GM12878 (cell line): ENCODE data around the gene STAT3. TPM values are rescaled to one million over a fixed set of nuclear protein-coding genes. Genes with fewer than 3 reads are reported as not detected.

Source experiments
- CBFB ChIP-seq: IDR thresholded peaks from 2 replicates; pipeline ENCODE4 v1.6.1; 2016; ENCODE audit warnings: antibody characterized with exemption, low read depth
- CBX3 ChIP-seq: fragments of 200-600 bp; sonication (generic); IDR thresholded peaks from 2 replicates; pipeline ENCODE4 v1.6.1; 2016; ENCODE audit warnings: low read depth, borderline replicate concordance
- EED ChIP-seq: sonication (generic); IDR thresholded peaks from 2 replicates; pipeline ENCODE4 v1.6.1; 2016; ENCODE audit warnings: antibody characterized with exemption, low read depth
- EP300 ChIP-seq, 2 experiments: fragments of 150-350 bp in 1 of 2; IDR thresholded peaks; 2 replicates each; pipeline ENCODE4 v1.6.1; 2011 to 2012; ENCODE audit warnings: low read depth in 2 of 2, low read length in 2 of 2, borderline replicate concordance in 1 of 2, improper control_type of control experiment in 1 of 2, inconsistent platforms in 1 of 2; ENCODE audit not compliant: control insufficient read depth in 1 of 2
- FOXM1 ChIP-seq: IDR thresholded peaks from 2 replicates; pipeline ENCODE4 v1.6.1; 2012; ENCODE audit warnings: low read depth, mild to moderate bottlenecking, inconsistent platforms, low read length, moderate library complexity
- HDAC2 ChIP-seq: fragments of 200-600 bp; sonication (generic); IDR thresholded peaks from 2 replicates; pipeline ENCODE4 v1.6.1; 2017
- HDGF ChIP-seq: fragments of 450-650 bp; IDR thresholded peaks from 2 replicates; pipeline ENCODE4 v1.6.1; 2016; ENCODE audit warnings: antibody characterized with exemption
- HSF1 ChIP-seq: fragments of 150-350 bp; IDR thresholded peaks from 2 replicates; pipeline ENCODE4 v1.6.1; 2014; ENCODE audit warnings: mild to moderate bottlenecking, low read depth, low read length
- IKZF1 ChIP-seq: fragments of 450-650 bp; conservative IDR thresholded peaks from 2 replicates; pipeline ENCODE4 v1.6.1; 2017; ENCODE audit warnings: antibody characterized with exemption, mild to moderate bottlenecking
- LARP7 ChIP-seq: fragments of 450-650 bp; IDR thresholded peaks from 2 replicates; pipeline ENCODE4 v1.6.1; 2017; ENCODE audit warnings: mild to moderate bottlenecking
- MAX ChIP-seq: IDR thresholded peaks from 2 replicates; pipeline ENCODE4 v1.6.1; 2012; ENCODE audit warnings: low read depth, low read length, improper control_type of control experiment
- MEF2B ChIP-seq: fragments of 450-650 bp; IDR thresholded peaks from 2 replicates; pipeline ENCODE4 v1.6.1; 2018; ENCODE audit warnings: mild to moderate bottlenecking, moderate library complexity; ENCODE audit not compliant: partially characterized antibody, poor library complexity, severe bottlenecking
- NR2C1 ChIP-seq: fragments of 450-650 bp; IDR thresholded peaks from 2 replicates; pipeline ENCODE4 v1.6.1; 2017; ENCODE audit warnings: antibody characterized with exemption, mild to moderate bottlenecking, moderate library complexity
- NR2C2 ChIP-seq: IDR thresholded peaks from 2 replicates; pipeline ENCODE4 v1.6.1; 2011; ENCODE audit warnings: borderline replicate concordance, low read depth; ENCODE audit not compliant: control insufficient read depth, insufficient read length
- NR2F1 ChIP-seq: fragments of 450-650 bp; conservative IDR thresholded peaks from 2 replicates; pipeline ENCODE4 v1.6.1; 2017; ENCODE audit warnings: mild to moderate bottlenecking
- POLR2A ChIP-seq: IDR thresholded peaks from 2 replicates; pipeline ENCODE4 v1.6.1; 2011; ENCODE audit warnings: low read depth, mild to moderate bottlenecking, low read length
- SMAD5 ChIP-seq: IDR thresholded peaks from 2 replicates; pipeline ENCODE4 v1.6.1; 2016; ENCODE audit warnings: antibody characterized with exemption, low read depth
- SMARCA5 ChIP-seq: fragments of 450-650 bp; IDR thresholded peaks from 2 replicates; pipeline ENCODE4 v1.6.1; 2017; ENCODE audit warnings: mild to moderate bottlenecking
- TBL1XR1 ChIP-seq: IDR thresholded peaks from 2 replicates; pipeline ENCODE4 v1.6.1; 2012; ENCODE audit warnings: low read depth, low read length, improper control_type of control experiment
- ZNF24 ChIP-seq: fragments of 450-650 bp; IDR thresholded peaks from 2 replicates; pipeline ENCODE4 v1.6.1; 2017; ENCODE audit warnings: antibody characterized with exemption, mild to moderate bottlenecking
- ZZZ3 ChIP-seq: IDR thresholded peaks from 2 replicates; pipeline ENCODE4 v1.6.1; 2011; ENCODE audit warnings: low read depth; ENCODE audit not compliant: control insufficient read depth, insufficient read length
- polyA plus RNA-seq, 11 experiments: library from polyadenylated mRNA; depleted of rRNA in 4 of 11; unstranded in 6 of 11; stranded (reverse) in 5 of 11; fragments of >200 nt; fragmentation: Nextera tagmentation in 4 of 11; fragmentation: Illumina TruSeq in 1 of 11; extraction: Ambion mirVana in 4 of 11; extraction: Trizol in 1 of 11; gene quantifications; 1 replicate in 1 of 11; 2 replicates in 10 of 11; pipeline versions ENCODE4 v1.2.1 to v1.2.3, GENCODE V29; 2011 to 2016; ENCODE audit warnings: inconsistent platforms in 2 of 11, missing spikeins in 2 of 11, low read depth in 1 of 11
- total RNA-seq, 4 experiments: library from RNA; depleted of rRNA in 3 of 4; stranded (reverse); fragments of >200 nt in 3 of 4; fragmentation: Illumina TruSeq in 1 of 4; extraction: Trizol in 1 of 4; gene quantifications; 2 replicates each; pipeline versions ENCODE4 v1.2.1 to v1.2.3, GENCODE V29; 2013 to 2021
- TF ChIP-seq, protein P1 (sequence below): fragments of 450-650 bp; IDR thresholded peaks from 2 replicates; pipeline ENCODE4 v1.6.1; 2016; ENCODE audit warnings: mild to moderate bottlenecking, moderate library complexity, borderline replicate concordance
- TF ChIP-seq, protein P2 (sequence below): fragments of 450-650 bp; IDR thresholded peaks from 2 replicates; pipeline ENCODE4 v1.6.1; 2017; ENCODE audit warnings: mild to moderate bottlenecking, moderate library complexity

STAT3 gene
- total and polyA plus RNA-seq, 10 of the 15 experiments (the other 5 are each of a cell fraction or from before 2014, with no cell fraction given) = 18.4 to 96.4 (median 60.9) TPM

- TF ChIP-seq HDGF (no peak), ZNF24 (no peak), TBL1XR1 (peak; percentile 88; the same call in 1 of the 2 replicates), ZZZ3 (no peak), HSF1 (no peak), NR2F1 (peak; percentile 99), LARP7 (no peak), CBFB (peak; percentile 94), CBX3 (no peak), EED (peak; percentile 94), MEF2B (peak; percentile 53), SMAD5 (no peak), HDAC2 (no peak), NR2C2 (no peak), EP300 (IDR thresholded peaks at IDR 0.05; ENCODE audit: borderline replicate concordance in 1 of 2, control insufficient read depth in 1 of 2, low read depth in 2 of 2, low read length in 2 of 2) (peak; percentile 70 to 85), NR2C1 (no peak), POLR2A (0 out of 2 replicates have a peak, but pooled peaks have one; percentile 17), MAX (no peak), SMARCA5 (no peak), FOXM1 (peak; percentile 91), IKZF1 (peak; percentile 95)
- TF ChIP-seq, protein P1, sequence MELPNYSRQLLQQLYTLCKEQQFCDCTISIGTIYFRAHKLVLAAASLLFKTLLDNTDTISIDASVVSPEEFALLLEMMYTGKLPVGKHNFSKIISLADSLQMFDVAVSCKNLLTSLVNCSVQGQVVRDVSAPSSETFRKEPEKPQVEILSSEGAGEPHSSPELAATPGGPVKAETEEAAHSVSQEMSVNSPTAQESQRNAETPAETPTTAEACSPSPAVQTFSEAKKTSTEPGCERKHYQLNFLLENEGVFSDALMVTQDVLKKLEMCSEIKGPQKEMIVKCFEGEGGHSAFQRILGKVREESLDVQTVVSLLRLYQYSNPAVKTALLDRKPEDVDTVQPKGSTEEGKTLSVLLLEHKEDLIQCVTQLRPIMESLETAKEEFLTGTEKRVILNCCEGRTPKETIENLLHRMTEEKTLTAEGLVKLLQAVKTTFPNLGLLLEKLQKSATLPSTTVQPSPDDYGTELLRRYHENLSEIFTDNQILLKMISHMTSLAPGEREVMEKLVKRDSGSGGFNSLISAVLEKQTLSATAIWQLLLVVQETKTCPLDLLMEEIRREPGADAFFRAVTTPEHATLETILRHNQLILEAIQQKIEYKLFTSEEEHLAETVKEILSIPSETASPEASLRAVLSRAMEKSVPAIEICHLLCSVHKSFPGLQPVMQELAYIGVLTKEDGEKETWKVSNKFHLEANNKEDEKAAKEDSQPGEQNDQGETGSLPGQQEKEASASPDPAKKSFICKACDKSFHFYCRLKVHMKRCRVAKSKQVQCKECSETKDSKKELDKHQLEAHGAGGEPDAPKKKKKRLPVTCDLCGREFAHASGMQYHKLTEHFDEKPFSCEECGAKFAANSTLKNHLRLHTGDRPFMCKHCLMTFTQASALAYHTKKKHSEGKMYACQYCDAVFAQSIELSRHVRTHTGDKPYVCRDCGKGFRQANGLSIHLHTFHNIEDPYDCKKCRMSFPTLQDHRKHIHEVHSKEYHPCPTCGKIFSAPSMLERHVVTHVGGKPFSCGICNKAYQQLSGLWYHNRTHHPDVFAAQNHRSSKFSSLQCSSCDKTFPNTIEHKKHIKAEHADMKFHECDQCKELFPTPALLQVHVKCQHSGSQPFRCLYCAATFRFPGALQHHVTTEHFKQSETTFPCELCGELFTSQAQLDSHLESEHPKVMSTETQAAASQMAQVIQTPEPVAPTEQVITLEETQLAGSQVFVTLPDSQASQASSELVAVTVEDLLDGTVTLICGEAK = 0 out of 2 replicates have a peak, but pooled peaks have one; percentile 0
- TF ChIP-seq, protein P2, sequence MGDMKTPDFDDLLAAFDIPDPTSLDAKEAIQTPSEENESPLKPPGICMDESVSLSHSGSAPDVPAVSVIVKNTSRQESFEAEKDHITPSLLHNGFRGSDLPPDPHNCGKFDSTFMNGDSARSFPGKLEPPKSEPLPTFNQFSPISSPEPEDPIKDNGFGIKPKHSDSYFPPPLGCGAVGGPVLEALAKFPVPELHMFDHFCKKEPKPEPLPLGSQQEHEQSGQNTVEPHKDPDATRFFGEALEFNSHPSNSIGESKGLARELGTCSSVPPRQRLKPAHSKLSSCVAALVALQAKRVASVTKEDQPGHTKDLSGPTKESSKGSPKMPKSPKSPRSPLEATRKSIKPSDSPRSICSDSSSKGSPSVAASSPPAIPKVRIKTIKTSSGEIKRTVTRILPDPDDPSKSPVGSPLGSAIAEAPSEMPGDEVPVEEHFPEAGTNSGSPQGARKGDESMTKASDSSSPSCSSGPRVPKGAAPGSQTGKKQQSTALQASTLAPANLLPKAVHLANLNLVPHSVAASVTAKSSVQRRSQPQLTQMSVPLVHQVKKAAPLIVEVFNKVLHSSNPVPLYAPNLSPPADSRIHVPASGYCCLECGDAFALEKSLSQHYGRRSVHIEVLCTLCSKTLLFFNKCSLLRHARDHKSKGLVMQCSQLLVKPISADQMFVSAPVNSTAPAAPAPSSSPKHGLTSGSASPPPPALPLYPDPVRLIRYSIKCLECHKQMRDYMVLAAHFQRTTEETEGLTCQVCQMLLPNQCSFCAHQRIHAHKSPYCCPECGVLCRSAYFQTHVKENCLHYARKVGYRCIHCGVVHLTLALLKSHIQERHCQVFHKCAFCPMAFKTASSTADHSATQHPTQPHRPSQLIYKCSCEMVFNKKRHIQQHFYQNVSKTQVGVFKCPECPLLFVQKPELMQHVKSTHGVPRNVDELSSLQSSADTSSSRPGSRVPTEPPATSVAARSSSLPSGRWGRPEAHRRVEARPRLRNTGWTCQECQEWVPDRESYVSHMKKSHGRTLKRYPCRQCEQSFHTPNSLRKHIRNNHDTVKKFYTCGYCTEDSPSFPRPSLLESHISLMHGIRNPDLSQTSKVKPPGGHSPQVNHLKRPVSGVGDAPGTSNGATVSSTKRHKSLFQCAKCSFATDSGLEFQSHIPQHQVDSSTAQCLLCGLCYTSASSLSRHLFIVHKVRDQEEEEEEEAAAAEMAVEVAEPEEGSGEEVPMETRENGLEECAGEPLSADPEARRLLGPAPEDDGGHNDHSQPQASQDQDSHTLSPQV = no peak
These were observed 50.8 kb downstream of the STAT3 start (continued) for GRCh38 chr17:42337442-42337841.
